Measurements from ENCODE around the gene BEAN1. TPM values are rescaled to one million over a fixed set of nuclear protein-coding genes. Genes with fewer than 3 reads are reported as not detected.
"Not testable (repeated sequence)": the region's sequence is repeated elsewhere in the genome, so short reads cannot be mapped to it uniquely, and the experiment has no call there.

Gene BEAN1
- total RNA-seq, 1 experiment from 2014 or later = not detected

DNA sequence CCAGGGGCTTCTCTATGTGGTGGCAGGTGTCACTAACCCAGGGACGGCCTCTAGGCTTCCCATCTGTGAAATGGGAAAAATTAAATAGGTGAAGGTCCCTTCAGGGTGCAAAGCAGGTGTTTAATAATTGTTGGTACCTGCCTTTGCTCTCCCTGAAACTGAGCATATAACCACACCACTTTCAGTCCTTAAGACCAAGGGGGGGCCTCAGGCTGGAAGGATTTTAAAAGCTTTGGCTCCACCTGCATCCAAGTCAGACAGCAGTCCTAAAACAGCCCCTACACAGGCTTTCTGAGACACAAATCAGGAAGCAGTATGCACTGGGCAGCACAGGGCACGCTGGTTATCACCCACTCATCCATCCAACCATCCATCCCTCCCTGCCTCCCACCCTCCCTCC, 67.8 kb downstream of the BEAN1 start:
- no peaks in the 10 kb centered on the region for H3K4me1 ChIP-seq (ENCODE audit: control insufficient read depth, insufficient read depth, low read length)
- POLR2A ChIA-PET = no interaction called here

DNA sequence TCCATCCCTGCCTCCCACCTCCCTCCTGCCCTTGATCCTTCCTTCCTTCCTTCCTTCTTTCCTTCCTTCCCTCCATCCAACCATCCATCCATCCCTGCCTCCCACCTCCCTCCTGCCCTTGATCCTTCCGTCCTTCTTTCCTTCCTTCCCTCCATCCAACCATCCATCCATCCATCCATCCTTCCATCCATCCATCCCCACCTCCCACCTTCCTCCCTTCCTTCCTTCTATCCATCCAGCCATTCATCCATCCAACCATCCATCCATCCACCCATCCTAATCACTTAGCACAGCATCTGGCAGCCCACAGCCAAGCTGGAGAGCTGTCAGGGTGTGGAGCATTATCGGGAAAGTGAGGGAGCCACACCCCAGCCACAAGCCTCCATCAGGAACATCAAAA, 68.3 kb downstream of the BEAN1 start:
- no TSS peak for BruUV-seq (replicated peaks)
- ChIA-PET POLR2A (no interaction called here), CTCF (no interaction called here)
- ATAC-seq (no peak), DNase-seq (ENCODE audit: low read depth, low spot score) (no peak)
- Histone ChIP-seq H3K4me1 (ENCODE audit: control insufficient read depth, insufficient read depth, low read length) (no peaks in the 10 kb centered on the region), H3K27me3 (ENCODE audit: control insufficient read depth, insufficient read depth, low read length) (no peaks in the 10 kb centered on the region), H3K27ac (ENCODE audit: low read length) (no peak overlapping the region), H3K4me3 (ENCODE audit: low read depth in 2 of 2, low read length in 2 of 2) (no peak overlapping the region), H3K9me3 (ENCODE audit: control insufficient read depth, insufficient read depth, low read depth, low read length) (no peaks in the 10 kb centered on the region), H3K36me3 (ENCODE audit: control insufficient read depth, insufficient read depth, low read length) (no peaks in the 10 kb centered on the region)
- intact Hi-C loops (cut with micrococcal nuclease; ENCODE audit: unreplicated experiment) = no loop called here
- in situ Hi-C loops (cut with HindIII; ENCODE audit: low pct_unique_long_range_greater_than_20kb, low sequenced_read_pairs) = no loop called here
- TF ChIP-seq POLR2AphosphoS5 (IDR thresholded peaks at IDR 0.05; ENCODE audit: low read depth, low read length) (no peak), SIN3A (IDR thresholded peaks at IDR 0.05; ENCODE audit: borderline replicate concordance, insufficient read depth, low read depth, low read length) (no peak), TCF7L2 (IDR thresholded peaks at IDR 0.05; ENCODE audit: low read depth, low read length) (no peak)
- TF ChIP-seq, protein P1, sequence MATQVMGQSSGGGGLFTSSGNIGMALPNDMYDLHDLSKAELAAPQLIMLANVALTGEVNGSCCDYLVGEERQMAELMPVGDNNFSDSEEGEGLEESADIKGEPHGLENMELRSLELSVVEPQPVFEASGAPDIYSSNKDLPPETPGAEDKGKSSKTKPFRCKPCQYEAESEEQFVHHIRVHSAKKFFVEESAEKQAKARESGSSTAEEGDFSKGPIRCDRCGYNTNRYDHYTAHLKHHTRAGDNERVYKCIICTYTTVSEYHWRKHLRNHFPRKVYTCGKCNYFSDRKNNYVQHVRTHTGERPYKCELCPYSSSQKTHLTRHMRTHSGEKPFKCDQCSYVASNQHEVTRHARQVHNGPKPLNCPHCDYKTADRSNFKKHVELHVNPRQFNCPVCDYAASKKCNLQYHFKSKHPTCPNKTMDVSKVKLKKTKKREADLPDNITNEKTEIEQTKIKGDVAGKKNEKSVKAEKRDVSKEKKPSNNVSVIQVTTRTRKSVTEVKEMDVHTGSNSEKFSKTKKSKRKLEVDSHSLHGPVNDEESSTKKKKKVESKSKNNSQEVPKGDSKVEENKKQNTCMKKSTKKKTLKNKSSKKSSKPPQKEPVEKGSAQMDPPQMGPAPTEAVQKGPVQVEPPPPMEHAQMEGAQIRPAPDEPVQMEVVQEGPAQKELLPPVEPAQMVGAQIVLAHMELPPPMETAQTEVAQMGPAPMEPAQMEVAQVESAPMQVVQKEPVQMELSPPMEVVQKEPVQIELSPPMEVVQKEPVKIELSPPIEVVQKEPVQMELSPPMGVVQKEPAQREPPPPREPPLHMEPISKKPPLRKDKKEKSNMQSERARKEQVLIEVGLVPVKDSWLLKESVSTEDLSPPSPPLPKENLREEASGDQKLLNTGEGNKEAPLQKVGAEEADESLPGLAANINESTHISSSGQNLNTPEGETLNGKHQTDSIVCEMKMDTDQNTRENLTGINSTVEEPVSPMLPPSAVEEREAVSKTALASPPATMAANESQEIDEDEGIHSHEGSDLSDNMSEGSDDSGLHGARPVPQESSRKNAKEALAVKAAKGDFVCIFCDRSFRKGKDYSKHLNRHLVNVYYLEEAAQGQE (IDR thresholded peaks at IDR 0.05; ENCODE audit: insufficient read depth in 1 of 2, low read depth in 2 of 2, low read length in 1 of 2) = no peak
- TF ChIP-seq, protein P2, sequence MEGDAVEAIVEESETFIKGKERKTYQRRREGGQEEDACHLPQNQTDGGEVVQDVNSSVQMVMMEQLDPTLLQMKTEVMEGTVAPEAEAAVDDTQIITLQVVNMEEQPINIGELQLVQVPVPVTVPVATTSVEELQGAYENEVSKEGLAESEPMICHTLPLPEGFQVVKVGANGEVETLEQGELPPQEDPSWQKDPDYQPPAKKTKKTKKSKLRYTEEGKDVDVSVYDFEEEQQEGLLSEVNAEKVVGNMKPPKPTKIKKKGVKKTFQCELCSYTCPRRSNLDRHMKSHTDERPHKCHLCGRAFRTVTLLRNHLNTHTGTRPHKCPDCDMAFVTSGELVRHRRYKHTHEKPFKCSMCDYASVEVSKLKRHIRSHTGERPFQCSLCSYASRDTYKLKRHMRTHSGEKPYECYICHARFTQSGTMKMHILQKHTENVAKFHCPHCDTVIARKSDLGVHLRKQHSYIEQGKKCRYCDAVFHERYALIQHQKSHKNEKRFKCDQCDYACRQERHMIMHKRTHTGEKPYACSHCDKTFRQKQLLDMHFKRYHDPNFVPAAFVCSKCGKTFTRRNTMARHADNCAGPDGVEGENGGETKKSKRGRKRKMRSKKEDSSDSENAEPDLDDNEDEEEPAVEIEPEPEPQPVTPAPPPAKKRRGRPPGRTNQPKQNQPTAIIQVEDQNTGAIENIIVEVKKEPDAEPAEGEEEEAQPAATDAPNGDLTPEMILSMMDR (IDR thresholded peaks at IDR 0.05) = no peak

More for the DNA sequence above, 67.8 kb downstream of the BEAN1 start:
- DNase-seq (ENCODE audit: low read depth, low spot score) (no peak), ATAC-seq (no peak)
- CTCF ChIA-PET = no interaction called here
- no peaks in the 10 kb centered on the region for H3K36me3 ChIP-seq (ENCODE audit: control insufficient read depth, insufficient read depth, low read length)
- H3K9me3 ChIP-seq (ENCODE audit: control insufficient read depth, insufficient read depth, low read depth, low read length) = no peaks in the 10 kb centered on the region
- in situ Hi-C loops (cut with HindIII; ENCODE audit: low pct_unique_long_range_greater_than_20kb, low sequenced_read_pairs) = no loop called here
- no TSS peak for BruUV-seq (replicated peaks)
- H3K27ac ChIP-seq (ENCODE audit: low read length) = no peak overlapping the region
- H3K27me3 ChIP-seq (ENCODE audit: control insufficient read depth, insufficient read depth, low read length) = no peaks in the 10 kb centered on the region
- TF ChIP-seq, protein P1 (IDR thresholded peaks at IDR 0.05; ENCODE audit: insufficient read depth in 1 of 2, low read depth in 2 of 2, low read length in 1 of 2) = no peak
- intact Hi-C loops (cut with micrococcal nuclease; ENCODE audit: unreplicated experiment) = no loop called here
- no peak overlapping the region for H3K4me3 ChIP-seq (ENCODE audit: low read depth in 2 of 2, low read length in 2 of 2)

DNA sequence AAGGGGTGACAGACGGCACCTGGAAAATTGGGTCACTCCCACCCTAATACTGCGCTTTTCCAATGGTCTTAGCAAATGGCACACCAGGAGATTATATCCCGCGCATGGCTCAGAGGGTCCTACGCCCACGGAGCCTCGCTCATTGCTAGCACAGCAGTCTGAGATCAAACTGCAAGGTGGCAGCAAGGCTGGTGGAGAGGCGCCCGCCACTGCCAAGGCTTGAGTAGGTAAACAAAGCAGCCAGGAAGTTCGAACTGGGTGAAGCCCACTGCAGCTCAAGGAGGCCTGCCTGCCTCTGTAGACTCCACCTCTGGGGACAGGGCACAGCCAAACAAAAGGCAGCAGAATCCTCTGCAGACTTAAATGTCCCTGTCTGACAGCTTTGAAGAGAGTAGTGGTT, 69.1 kb downstream of the BEAN1 start:
- CTCF ChIA-PET; DNase-seq (ENCODE audit: low read depth, low spot score); intact Hi-C loops (cut with micrococcal nuclease; ENCODE audit: unreplicated experiment); in situ Hi-C loops (cut with HindIII; ENCODE audit: low pct_unique_long_range_greater_than_20kb, low sequenced_read_pairs); H3K36me3 ChIP-seq (ENCODE audit: control insufficient read depth, insufficient read depth, low read length); POLR2A ChIA-PET; H3K4me3 ChIP-seq (ENCODE audit: low read depth in 2 of 2, low read length in 2 of 2); BruUV-seq (replicated peaks); H3K4me1 ChIP-seq (ENCODE audit: control insufficient read depth, insufficient read depth, low read length); H3K27ac ChIP-seq (ENCODE audit: low read length); ATAC-seq; H3K27me3 ChIP-seq (ENCODE audit: control insufficient read depth, insufficient read depth, low read length); H3K9me3 ChIP-seq (ENCODE audit: control insufficient read depth, insufficient read depth, low read depth, low read length): not testable (repeated sequence)

DNA sequence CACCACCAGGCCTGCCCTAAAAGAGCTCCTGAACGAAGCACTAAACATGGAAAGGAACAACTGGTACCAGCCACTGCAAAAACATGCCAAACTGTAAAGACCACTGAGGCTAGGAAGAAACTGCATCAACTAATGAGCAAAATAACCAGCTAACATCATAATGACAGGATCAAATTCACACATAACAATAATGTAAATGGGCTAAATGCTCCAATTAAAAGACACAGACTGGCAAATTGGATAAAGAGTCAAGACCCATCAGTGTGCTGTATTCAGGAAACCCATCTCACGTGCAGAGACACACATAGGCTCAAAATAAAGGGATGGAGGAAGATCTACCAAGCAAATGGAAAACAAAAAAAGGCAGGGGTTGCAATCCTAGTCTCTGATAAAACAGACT, 70.8 kb downstream of the BEAN1 start:
- H3K4me3 ChIP-seq (ENCODE audit: low read depth in 2 of 2, low read length in 2 of 2); H3K36me3 ChIP-seq (ENCODE audit: control insufficient read depth, insufficient read depth, low read length); in situ Hi-C loops (cut with HindIII; ENCODE audit: low pct_unique_long_range_greater_than_20kb, low sequenced_read_pairs); CTCF ChIA-PET; intact Hi-C loops (cut with micrococcal nuclease; ENCODE audit: unreplicated experiment); H3K9me3 ChIP-seq (ENCODE audit: control insufficient read depth, insufficient read depth, low read depth, low read length); H3K4me1 ChIP-seq (ENCODE audit: control insufficient read depth, insufficient read depth, low read length); DNase-seq (ENCODE audit: low read depth, low spot score); BruUV-seq (replicated peaks); H3K27me3 ChIP-seq (ENCODE audit: control insufficient read depth, insufficient read depth, low read length); POLR2A ChIA-PET; H3K27ac ChIP-seq (ENCODE audit: low read length); ATAC-seq: not testable (repeated sequence)

DNA sequence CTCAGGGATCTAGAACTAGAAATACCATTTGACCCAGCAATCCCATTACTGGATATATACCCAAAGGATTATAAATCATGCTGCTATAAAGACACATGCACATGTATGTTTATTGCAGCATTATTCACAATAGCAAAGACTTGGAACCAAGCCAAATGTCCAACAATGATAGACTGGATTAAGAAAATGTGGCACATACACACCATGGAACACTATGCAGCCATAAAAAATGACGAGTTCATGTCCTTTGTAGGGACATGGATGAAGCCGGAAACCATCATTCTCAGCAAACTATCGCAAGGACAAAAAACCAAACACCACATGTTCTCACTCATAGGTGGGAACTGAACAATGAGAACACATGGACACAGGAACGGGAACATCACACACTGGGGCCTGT, 74.5 kb downstream of the BEAN1 start:
- H3K9me3 ChIP-seq (ENCODE audit: control insufficient read depth, insufficient read depth, low read depth, low read length); H3K27me3 ChIP-seq (ENCODE audit: control insufficient read depth, insufficient read depth, low read length); H3K4me3 ChIP-seq (ENCODE audit: low read depth in 2 of 2, low read length in 2 of 2); H3K27ac ChIP-seq (ENCODE audit: low read length); in situ Hi-C loops (cut with HindIII; ENCODE audit: low pct_unique_long_range_greater_than_20kb, low sequenced_read_pairs); BruUV-seq (replicated peaks); intact Hi-C loops (cut with micrococcal nuclease; ENCODE audit: unreplicated experiment); H3K36me3 ChIP-seq (ENCODE audit: control insufficient read depth, insufficient read depth, low read length); DNase-seq (ENCODE audit: low read depth, low spot score); ATAC-seq; CTCF ChIA-PET; POLR2A ChIA-PET; H3K4me1 ChIP-seq (ENCODE audit: control insufficient read depth, insufficient read depth, low read length): not testable (repeated sequence)

All from Panc1 (cell line).